T-helper 2 cell treated with Interferon-gamma antibody and Interleukin-4, amounts not matched to agents 100 ng/mL and 5 ng/mL, for 36 hours (primary cell): ENCODE measurements around the gene TDRD5. TPM values are rescaled to one million over a fixed set of nuclear protein-coding genes. Genes with fewer than 3 reads are reported as not detected.
"Not testable (repeated sequence)": the region's sequence is repeated elsewhere in the genome, so short reads cannot be mapped to it uniquely, and the experiment has no call there.

Experiments used
- intact Hi-C: fragments of 100-400 bp; cut with micrococcal nuclease; formaldehyde crosslinking; loops from one replicate; pipeline ENCODE4 v1.15.1; 2023
- total RNA-seq: library from RNA; stranded (reverse); gene quantifications from 2 replicates; pipeline ENCODE4 v1.2.3, GENCODE V29; 2022

The TDRD5 gene
- total RNA-seq, 1 donor from 2014 or later, result not detected

DNA sequence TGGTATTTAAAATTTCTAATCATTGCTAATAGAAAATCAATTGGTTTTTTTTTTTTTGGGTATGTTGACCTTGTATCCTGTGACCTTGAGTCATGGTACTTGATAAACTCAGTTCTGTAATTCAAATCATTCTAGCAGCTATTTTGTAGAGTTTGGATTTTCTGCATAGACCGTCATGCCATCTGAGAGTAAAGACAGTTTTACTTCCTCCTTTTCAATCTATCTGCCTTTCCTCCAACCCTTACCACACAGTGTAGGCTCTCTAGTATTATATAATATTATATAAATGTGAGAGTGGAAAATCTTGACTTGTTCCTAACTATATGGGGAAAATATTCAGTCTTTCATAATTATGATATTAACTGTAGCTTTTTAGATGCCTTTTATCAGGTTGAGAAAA, 7.0 kb downstream of the TDRD5 start:
- intact Hi-C loops, result no loop called here

DNA sequence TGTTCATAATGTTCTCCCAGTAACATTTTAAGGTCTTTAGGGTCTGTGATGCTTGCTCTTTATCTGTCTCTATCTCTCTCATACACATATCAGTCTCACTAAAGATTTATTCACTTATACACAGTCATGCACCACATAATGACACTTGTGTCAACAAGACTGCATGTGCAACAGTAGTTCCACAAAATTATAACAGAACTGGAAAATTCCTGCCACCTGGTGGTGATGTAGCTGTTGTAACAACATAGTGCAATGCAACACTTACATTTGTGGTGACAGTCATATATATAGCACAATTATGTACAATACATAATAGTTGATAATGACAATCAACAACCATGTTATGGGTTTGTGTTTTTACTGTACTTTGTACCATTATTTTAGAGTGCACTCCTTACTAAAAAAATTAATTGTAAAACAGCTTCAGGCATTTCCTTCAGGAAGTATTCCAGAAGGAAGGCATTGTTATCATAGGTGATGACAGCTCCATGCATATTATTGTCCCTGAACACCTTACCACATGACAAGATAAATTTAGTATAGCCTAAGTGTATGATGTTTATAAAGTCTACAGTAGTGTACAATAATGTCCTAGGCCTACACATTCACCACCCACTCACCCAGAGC, 8.1 kb downstream of the TDRD5 start:
- intact Hi-C loops, result no loop called here

DNA sequence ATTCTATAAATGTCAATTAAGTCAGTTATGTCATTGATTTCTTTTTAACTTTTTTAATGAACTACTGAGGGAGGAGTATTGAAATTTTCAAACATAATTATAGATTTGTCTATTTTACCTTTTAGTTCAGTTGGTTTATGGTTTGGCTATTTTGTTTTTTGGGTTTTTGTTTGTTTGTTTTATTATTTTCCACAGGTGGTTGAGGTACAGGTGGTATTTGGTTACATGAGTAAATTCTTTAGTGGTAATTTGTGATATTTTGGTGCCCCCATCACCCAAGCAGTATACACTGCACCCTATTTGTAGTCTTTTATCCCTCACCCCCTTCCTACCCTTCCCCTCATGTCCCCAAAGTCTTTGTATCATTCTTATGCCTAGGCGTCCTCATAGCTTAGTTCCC, 9.5 kb downstream of the TDRD5 start:
- intact Hi-C loops, result no loop called here

DNA sequence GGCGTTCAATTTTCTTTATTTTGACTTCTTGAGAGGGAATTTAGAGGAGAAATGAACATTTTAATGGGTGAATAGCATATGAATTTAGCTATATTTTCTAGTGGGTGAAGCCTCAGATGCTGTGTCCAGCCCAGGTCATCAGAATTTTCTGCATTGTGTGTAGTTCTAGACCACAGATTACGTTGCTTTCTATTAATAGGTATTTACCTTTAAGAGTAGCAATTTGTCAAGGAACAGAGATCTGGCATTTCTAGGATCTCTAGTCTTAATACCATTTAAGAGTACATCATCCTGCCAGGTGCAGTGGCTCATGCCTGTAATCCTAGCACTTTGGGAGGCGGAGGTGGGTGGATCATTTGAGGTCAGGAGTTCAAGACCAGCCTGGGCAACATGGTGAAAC, 20.7 kb downstream of the TDRD5 start:
- intact Hi-C loops, result no loop called here

DNA sequence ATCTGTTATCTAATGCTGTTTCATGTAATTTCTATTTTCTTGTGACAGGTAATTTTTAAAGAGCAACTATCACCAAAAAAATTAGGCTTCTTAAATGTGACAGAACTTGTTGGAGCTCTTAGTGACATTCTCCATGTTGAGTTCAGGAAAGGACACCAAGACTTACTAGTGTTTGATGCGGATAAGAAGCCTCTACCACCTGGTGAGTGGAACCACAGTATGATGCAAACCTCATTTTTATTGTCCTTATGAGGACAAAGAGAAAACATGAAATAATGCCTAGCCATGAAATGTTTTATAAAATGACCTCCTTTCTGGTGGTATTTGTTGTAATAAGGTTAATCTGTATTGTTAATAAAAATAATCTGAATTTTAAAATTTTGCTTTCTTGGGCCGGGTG, 39.1 kb downstream of the TDRD5 start:
- intact Hi-C loops, result no loop called here

GRCh38 chr1:179632868-179633267, 41.2 kb downstream of the TDRD5 start:
- intact Hi-C loops, result no loop called here

- intact Hi-C loops, result no loop called here
Observed at GRCh38 chr1:179637211-179637860, 45.7 kb downstream of the TDRD5 start.

DNA sequence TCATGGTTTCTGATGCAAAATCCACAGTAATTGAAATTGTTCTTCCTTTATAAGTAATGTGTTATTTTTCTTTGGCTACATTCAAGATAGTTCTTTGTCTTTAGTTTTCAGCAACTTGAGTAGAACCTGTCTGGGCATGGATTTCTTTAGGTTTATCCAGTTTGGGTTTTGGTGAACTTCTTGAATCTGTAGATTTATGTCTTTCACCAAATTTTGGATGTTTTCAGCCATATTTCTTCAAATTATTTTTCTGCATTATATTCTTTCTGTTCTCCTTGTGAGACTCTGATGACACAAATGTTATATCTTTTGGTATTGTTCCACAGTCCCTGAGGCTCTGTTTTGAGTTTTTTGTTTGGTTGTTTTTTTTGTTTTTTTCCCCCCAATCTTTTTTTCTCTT, 69.4 kb downstream of the TDRD5 start:
- intact Hi-C loops, result no loop called here

GRCh38 chr1:179663810-179664209, 72.2 kb downstream of the TDRD5 start:
- intact Hi-C loops, result no loop called here

GRCh38 chr1:179677882-179678281, 86.2 kb downstream of the TDRD5 start:
- intact Hi-C loops, result no loop called here

GRCh38 chr1:179694530-179694929, 102.9 kb downstream of the TDRD5 start:
- intact Hi-C loops, result not testable (repeated sequence)

- intact Hi-C loops, result loop anchor here (10.0 kb wide), 1 partner anchor 782 kb away; no protein-coding TSS in a partner anchor
Observed at GRCh38 chr1:179702946-179703539, 111.4 kb downstream of the TDRD5 start.

- intact Hi-C loops, result loop anchor here (1.0 to 10.0 kb wide), 4 partner anchors 104 to 778 kb away; no protein-coding TSS in a partner anchor
Observed at GRCh38 chr1:179706339-179706941, 114.8 kb downstream of the TDRD5 start.

GRCh38 chr1:179707406-179707805, 115.8 kb downstream of the TDRD5 start:
- intact Hi-C loops, result loop anchor here (10.0 kb wide), 1 partner anchor 777 kb away; no protein-coding TSS in a partner anchor

DNA sequence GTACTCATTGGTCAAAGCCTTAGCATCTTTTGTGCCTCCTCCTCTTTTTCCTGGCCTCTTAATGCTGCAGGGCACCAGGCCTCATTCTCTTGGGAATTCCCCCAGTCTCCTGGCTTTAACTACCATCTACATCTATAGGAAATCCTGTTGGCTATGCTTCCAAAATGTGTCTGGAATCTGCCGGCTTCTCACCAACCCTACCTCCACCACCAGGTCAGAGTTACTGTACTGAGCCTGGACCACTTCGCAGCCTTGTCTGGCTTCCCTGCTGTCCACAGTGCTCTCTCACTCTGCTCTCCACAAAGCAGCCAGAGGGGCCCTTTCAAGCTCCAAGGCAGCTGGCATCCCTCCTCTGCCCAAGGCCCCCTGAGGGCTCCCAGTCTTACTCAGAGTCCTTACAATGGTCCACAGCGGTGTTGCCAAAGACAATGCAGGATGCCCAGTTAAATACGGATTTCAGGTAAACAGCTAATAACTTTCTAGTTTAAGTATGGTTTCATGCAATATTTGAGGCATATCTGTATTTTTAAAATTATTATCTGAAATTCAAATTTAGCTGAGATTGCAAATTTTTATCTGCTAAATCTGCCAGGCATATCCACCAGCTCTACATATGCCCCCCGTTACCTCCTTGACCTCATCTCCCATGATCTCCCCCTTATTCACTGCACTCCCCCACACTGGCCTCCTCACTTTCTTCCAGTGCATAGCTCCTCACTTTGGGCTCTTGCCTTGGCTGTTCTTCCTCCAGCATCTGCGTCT, 117.0 kb downstream of the TDRD5 start:
- intact Hi-C loops, result loop anchor here (10.0 kb wide), 1 partner anchor 776 kb away; no protein-coding TSS in a partner anchor

- intact Hi-C loops, result loop anchor here (10.0 kb wide), 1 partner anchor 775 kb away; no protein-coding TSS in a partner anchor
Observed at GRCh38 chr1:179709841-179710329, 118.3 kb downstream of the TDRD5 start.

DNA sequence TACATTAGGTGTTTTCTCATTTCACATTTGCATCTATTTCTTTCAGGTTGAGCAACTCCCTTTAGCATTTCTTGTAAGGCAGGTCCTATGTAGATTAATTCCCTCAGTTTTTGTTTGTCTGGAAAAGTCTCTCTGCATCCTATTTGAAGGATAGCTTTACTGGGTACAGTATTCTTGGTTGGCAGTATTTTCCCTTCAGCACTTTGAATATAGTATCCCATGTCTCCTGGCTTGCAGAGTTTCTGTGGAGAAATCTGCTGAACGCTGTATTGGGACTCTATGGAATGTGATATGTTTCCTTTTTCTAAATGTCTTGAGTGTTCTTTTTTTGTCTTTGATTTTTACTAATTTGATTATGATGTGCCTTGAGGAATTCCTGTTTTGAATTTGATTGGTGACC, 122.5 kb downstream of the TDRD5 start:
- intact Hi-C loops, result no loop called here

DNA sequence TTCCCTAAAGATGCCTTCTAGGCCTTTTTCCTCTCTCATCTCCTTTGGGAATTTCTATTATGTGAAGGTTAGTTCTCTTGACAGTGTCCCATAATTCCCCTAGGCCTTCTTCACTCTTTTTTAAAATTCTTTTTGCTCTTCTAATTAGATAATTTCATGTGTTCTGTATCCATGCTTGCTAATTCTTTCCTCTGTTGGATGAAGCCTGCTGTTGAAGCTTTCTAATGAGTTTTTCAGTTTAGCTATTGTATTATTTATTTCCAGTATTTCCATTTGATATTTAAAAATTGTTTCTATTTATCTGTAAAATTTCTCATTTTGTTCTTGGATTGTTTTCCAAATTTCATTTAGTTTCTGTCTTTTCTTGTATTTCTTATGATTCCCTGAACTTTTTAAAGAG, 123.0 kb downstream of the TDRD5 start:
- intact Hi-C loops, result no loop called here

GRCh38 chr1:179719272-179719671, 127.6 kb downstream of the TDRD5 start:
- intact Hi-C loops, result no loop called here

DNA sequence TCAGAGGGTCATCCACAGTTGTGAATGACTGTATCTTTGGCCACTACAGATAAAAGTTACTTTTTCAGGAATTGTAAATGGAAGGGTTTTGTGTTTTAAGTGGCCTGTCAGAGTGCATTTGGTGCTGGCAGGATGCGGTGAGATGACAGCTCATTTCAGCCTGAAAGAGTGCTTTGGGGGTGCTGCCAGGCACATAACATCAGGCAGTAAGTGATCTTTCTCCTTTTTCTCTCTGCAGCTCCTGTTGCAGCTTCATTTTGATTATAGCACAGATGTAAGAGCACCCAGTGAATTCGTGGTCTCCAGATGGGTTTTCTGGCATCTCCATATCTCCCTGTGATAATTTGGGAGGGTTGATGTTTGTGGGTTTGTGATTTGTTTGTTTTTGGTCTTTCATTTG, 136.6 kb downstream of the TDRD5 start:
- intact Hi-C loops, result no loop called here

DNA sequence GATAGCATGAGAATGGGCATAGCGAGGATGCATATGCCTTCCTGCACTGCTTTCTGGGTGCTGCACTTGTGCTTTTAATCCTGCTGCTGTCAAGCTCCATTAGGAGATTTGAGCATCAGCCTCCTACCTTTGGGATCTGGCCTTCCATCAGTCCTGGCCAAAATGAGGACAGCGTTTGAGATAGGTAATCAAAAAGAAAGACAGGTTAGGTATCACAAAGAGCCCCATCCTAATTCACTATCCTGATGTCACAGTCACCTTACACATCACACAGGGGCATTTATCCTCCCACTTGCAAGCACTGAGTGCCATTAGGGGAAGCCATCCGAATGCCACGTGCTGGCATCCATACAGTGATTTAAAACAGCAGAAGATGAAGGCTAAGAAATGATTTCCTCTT, 138.2 kb downstream of the TDRD5 start:
- intact Hi-C loops, result no loop called here
